K562 (cell line): ENCODE data around the gene NDUFB10. TPM values are rescaled to one million over a fixed set of nuclear protein-coding genes. Genes with fewer than 3 reads are reported as not detected.

ENCODE experiments used
- ATAC-seq: fragments of 200-7000 bp; cut with Tn5 transposase; 3 replicates; pipeline ENCODE4 v1.9.1; 2020; ENCODE audit warnings: moderate library complexity
- BruUV-seq: library from RNA; stranded (reverse); fragments of 400-500 nt; replicated peaks from 2 replicates; lab custom pipeline; 2021; lab: Mats Ljungman, UMichigan
- CTCF ChIA-PET: fragments of 300-600 bp; formaldehyde crosslinking; extraction: SDS; loops from one replicate; lab custom pipeline; 2021; ENCODE audit warnings: low intra/inter-chr PET ratio; lab: Yijun Ruan, JAX
- POLR2A ChIA-PET: fragments of 300-600, 350-650 bp; sonication (Branson Sonifier 250); formaldehyde crosslinking; extraction: SDS; loops from one replicate; lab custom pipeline; 2021; ENCODE audit warnings: antibody characterized with exemption, inconsistent platforms; lab: Yijun Ruan, JAX
- DNase-seq, 4 experiments: peaks; one replicate each; pipeline versions ENCODE4 v3.0.0 to v3.0.0-alpha.2; 2011 to 2018; ENCODE audit warnings: low spot score in 3 of 4, mixed read lengths in 3 of 4; ENCODE audit errors: extremely low read depth in 1 of 4
- FAIRE-seq: peaks from 2 replicates; lab custom pipeline; 2011; peaks lifted over from hg19 to GRCh38; lab: Jason Lieb, UNC
- H2AFZ ChIP-seq: 2 replicates; pipeline ENCODE4 v1.6.0; 2011; ENCODE audit warnings: low read depth, low read length, control low read depth, inconsistent platforms
- H3K27ac ChIP-seq: fragments of 200-600 bp; 3 replicates; pipeline ENCODE4 v1.8.0; 2011; ENCODE audit warnings: low read depth, mild to moderate bottlenecking, control low read depth, inconsistent platforms, low read length, moderate library complexity, mixed read lengths; ENCODE audit errors: extremely low read depth
- H3K27me3 ChIP-seq, 2 experiments: fragments of 300-600 bp in 1 of 2; 2 replicates in 1 of 2; 3 replicates in 1 of 2; pipeline versions ENCODE4 v1.6.0 to v1.8.0; 2011; ENCODE audit warnings: inconsistent platforms in 2 of 2, low read length in 2 of 2, mild to moderate bottlenecking in 1 of 2, mixed read lengths in 1 of 2, moderate library complexity in 1 of 2; ENCODE audit not compliant: control insufficient read depth in 2 of 2, insufficient read depth in 2 of 2
- H3K36me3 ChIP-seq: fragments of 300-600 bp; 3 replicates; pipeline ENCODE4 v1.8.0; 2011; ENCODE audit warnings: mild to moderate bottlenecking, low read length, inconsistent platforms; ENCODE audit not compliant: control insufficient read depth, insufficient read depth
- H3K4me1 ChIP-seq, 2 experiments: fragments of 200-600 bp in 1 of 2; replicated peaks in 1 of 2; 2 replicates in 1 of 2; 3 replicates in 1 of 2; pipeline versions ENCODE4 v1.5.1 to v1.8.0; 2011; ENCODE audit warnings: inconsistent platforms in 2 of 2, low read length in 2 of 2, mild to moderate bottlenecking in 1 of 2, mixed read lengths in 1 of 2, moderate library complexity in 1 of 2; ENCODE audit not compliant: control insufficient read depth in 2 of 2, insufficient read depth in 2 of 2
- H3K4me2 ChIP-seq: 2 replicates; pipeline ENCODE4 v1.6.1; 2011; ENCODE audit warnings: low read length, control low read depth, inconsistent platforms, mixed read lengths; ENCODE audit not compliant: insufficient read depth
- H3K4me3 ChIP-seq: fragments of 200-600 bp; sonication (generic), shearing (Covaris generic); 2 replicates; pipeline ENCODE4 v1.5.1; 2016; ENCODE audit warnings: control low read depth, inconsistent platforms
- H3K79me2 ChIP-seq: fragments of 200-600 bp; 3 replicates; pipeline ENCODE4 v1.8.0; 2011; ENCODE audit warnings: low read length, inconsistent platforms; ENCODE audit not compliant: control insufficient read depth, insufficient read depth
- H3K9ac ChIP-seq, 2 experiments: 2 replicates each; pipeline versions ENCODE4 v1.6.0 to v1.6.1; 2011; ENCODE audit warnings: low read depth in 2 of 2, low read length in 2 of 2, control low read depth in 1 of 2, inconsistent platforms in 1 of 2, mild to moderate bottlenecking in 1 of 2, mixed read lengths in 1 of 2; ENCODE audit not compliant: insufficient read depth in 1 of 2
- H3K9me1 ChIP-seq: one replicate; pipeline ENCODE4 v1.6.0; 2011; ENCODE audit warnings: inconsistent platforms, mild to moderate bottlenecking, low read length, moderate library complexity; ENCODE audit not compliant: control insufficient read depth, insufficient read depth
- H3K9me3 ChIP-seq: replicated peaks from 2 replicates; pipeline ENCODE4 v1.5.1; 2011; ENCODE audit warnings: low read depth, low read length, inconsistent platforms; ENCODE audit not compliant: control insufficient read depth, insufficient read depth
- H4K20me1 ChIP-seq: replicated peaks from 2 replicates; pipeline ENCODE4 v1.6.1; 2011; ENCODE audit warnings: low read length, inconsistent platforms, mixed read lengths; ENCODE audit not compliant: control insufficient read depth, insufficient read depth
- CUX1 ChIP-seq: fragments of 200-800 bp; sonication (Bioruptor generic); IDR thresholded peaks from 2 replicates; pipeline ENCODE4 v1.6.1; 2016; ENCODE audit warnings: missing genetic modification characterization, missing compliant biosample characterization
- FIP1L1 ChIP-seq: fragments of 200-400 bp; formaldehyde crosslinking; IDR thresholded peaks from 2 replicates; pipeline ENCODE4 v1.6.1; 2018; ENCODE audit warnings: mild to moderate bottlenecking, low read depth, low read length; ENCODE audit not compliant: poor library complexity, severe bottlenecking
- FOXM1 ChIP-seq, 2 experiments: fragments of 450-650 bp in 1 of 2; sonication (generic) in 1 of 2; formaldehyde crosslinking in 1 of 2; IDR thresholded peaks; 2 replicates each; pipeline versions ENCODE4 v1.6.1 to v1.9.0; 2017 to 2022; ENCODE audit warnings: low read depth in 2 of 2, mild to moderate bottlenecking in 2 of 2, missing genetic modification reagents in 1 of 2, moderate library complexity in 1 of 2
- SMARCC2 ChIP-seq: fragments of 450-650 bp; IDR thresholded peaks from 2 replicates; pipeline ENCODE4 v1.6.1; 2017; ENCODE audit warnings: antibody characterized with exemption, moderate library complexity, mild to moderate bottlenecking, low read depth
- THRA ChIP-seq: fragments of 450-650 bp; IDR thresholded peaks from 2 replicates; pipeline ENCODE4 v1.6.1; 2017; ENCODE audit warnings: mild to moderate bottlenecking, moderate library complexity
- ZBTB2 ChIP-seq: fragments of 450-650 bp; IDR thresholded peaks from 2 replicates; pipeline ENCODE4 v1.6.1; 2016; ENCODE audit warnings: antibody characterized with exemption
- WGBS: fragments of 100-300 bp; shearing (Covaris generic); methylation state at CpG from one replicate; pipeline ENCODE4 v1.1.6; 2016; ENCODE audit warnings: low coverage, mixed read lengths; ENCODE audit not compliant: insufficient coverage; ENCODE audit errors: missing lambda C conversion rate; 5-methylcytosine and 5-hydroxymethylcytosine counted together
- in situ Hi-C: fragments of 300-500 bp; cut with MboI; formaldehyde crosslinking; loops from 4 replicates; pipeline ENCODE4 v1.15.0; 2018; ENCODE audit warnings: inconsistent platforms, mixed read lengths
- intact Hi-C: fragments of 100-400 bp; cut with micrococcal nuclease; formaldehyde crosslinking; loops from 2 replicates; pipeline ENCODE4 v1.14.2; 2022
- polyA plus RNA-seq, 8 experiments: library from polyadenylated mRNA; depleted of rRNA in 4 of 8; stranded (reverse) in 5 of 8; unstranded in 3 of 8; fragments of >200 nt; fragmentation: Nextera tagmentation in 2 of 8; fragmentation: Illumina TruSeq in 1 of 8; extraction: Ambion mirVana in 2 of 8; extraction: Trizol in 1 of 8; gene quantifications; 2 replicates each; pipeline versions ENCODE4 v1.2.1 to v1.2.3, GENCODE V29; 2011 to 2014; ENCODE audit warnings: inconsistent platforms in 1 of 8, missing spikeins in 1 of 8
- total RNA-seq, 7 experiments: library from RNA; depleted of rRNA in 6 of 7; stranded (reverse); fragments of >200 nt in 6 of 7; fragmentation: Illumina TruSeq in 2 of 7; extraction: Trizol in 2 of 7; gene quantifications; 2 replicates each; pipeline versions ENCODE4 v1.2.1 to v1.2.3, GENCODE V29; 2011 to 2021; ENCODE audit warnings: low replicate concordance in 1 of 7

NDUFB10 gene
- total and polyA plus RNA-seq, 9 of the 15 experiments (the other 6 are each of a cell fraction or from before 2014, with no cell fraction given), result 69.3 to 527 (median 161) TPM

GRCh38 chr16:1980030-1980769 is 20.9 kb downstream of the NDUFB10 start:
- no peaks in the 10 kb centered on the region for H3K27me3 ChIP-seq
- H2AFZ ChIP-seq, result no peak overlapping the region
- H3K27ac ChIP-seq, result no peak overlapping the region
- no peak overlapping the region for H3K4me3 ChIP-seq
- peaks cover 44% of the 10 kb centered on the region; the same call in 2 of the 3 replicates for H3K36me3 ChIP-seq
- no peak for FAIRE-seq
- POLR2A ChIA-PET, result interaction anchor here (0.9 to 10.2 kb wide), 2 partner anchors 8 to 14 kb away, joined by 4 to 103 read pairs; partner anchors contain the start of genes RNF151, RPS2 and TBL3
- intact Hi-C loops, result no loop called here
- CTCF ChIA-PET, result no interaction called here
- WGBS, result 89% methylated on average over 32 of the region's 53 CpGs
- BruUV-seq, result no TSS peak
- H3K9ac ChIP-seq, result no peak overlapping the region; a peak in 1 of 4 replicates
- H3K9me1 ChIP-seq, result no peaks in the 10 kb centered on the region
- no peaks in the 10 kb centered on the region for H4K20me1 ChIP-seq
- in situ Hi-C loops, result no loop called here
- peak in 1 of 4 experiments; percentile 10 for DNase-seq
- no peak overlapping the region for H3K4me2 ChIP-seq
- no peaks in the 10 kb centered on the region for H3K9me3 ChIP-seq
- H3K4me1 ChIP-seq, result peaks cover 2 to 84% of the 10 kb centered on the region in 2 experiments; a peak in 4 of 5 replicates
- ATAC-seq, result no peak
- H3K79me2 ChIP-seq, result peaks cover 8% of the 10 kb centered on the region
- peak; percentile 17 for TF ChIP-seq FIP1L1
- no peak for TF ChIP-seq SMARCC2
- no peak for TF ChIP-seq THRA
- no peak for TF ChIP-seq FOXM1 (IDR thresholded peaks at IDR 0.05; ENCODE audit: low read depth)
- no peak for TF ChIP-seq FOXM1 (CRISPR knock-in tag; IDR thresholded peaks at IDR 0.05; ENCODE audit: low read depth)
- TF ChIP-seq ZBTB2, result no peak
- no peak for TF ChIP-seq CUX1
